LNCaP clone FGC (cell line): ENCODE results near the gene NPFFR1.

Experiments used
- DNase-seq: peaks from one replicate; pipeline ENCODE4 v3.0.0-alpha.2; 2011; ENCODE audit warnings: low read depth
- H3K4me3 ChIP-seq: 2 replicates; pipeline ENCODE4 v1.5.1; 2011; ENCODE audit warnings: mild to moderate bottlenecking, low read depth, low read length, control low read depth
- TF ChIP-seq, protein P1 (sequence below): IDR thresholded peaks from 2 replicates; pipeline ENCODE4 v1.5.1; 2012; ENCODE audit warnings: mild to moderate bottlenecking; ENCODE audit not compliant: control insufficient read depth, insufficient read depth; ENCODE audit errors: extremely low read depth

NPFFR1 gene

DNA sequence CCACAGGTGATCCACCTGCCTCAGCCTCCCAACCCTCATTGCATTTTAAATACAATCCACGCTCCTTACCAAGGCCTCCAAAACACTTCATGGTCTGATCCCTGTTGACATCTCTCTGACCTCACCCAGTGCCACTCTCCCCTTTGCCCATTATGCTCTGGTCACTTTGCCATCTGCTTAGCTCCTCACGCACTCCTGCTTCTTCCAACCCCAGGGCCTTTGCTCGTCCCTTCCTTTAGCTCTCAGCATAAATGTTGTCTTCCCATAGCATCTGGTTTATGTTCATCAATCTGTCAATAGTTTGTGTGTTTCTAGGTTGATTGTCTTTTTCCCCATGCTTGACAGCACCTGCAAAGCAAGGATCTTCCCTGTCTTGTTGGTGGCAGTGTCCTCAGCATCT, 14.1 kb downstream of the NPFFR1 start:
- TF ChIP-seq, protein P1, sequence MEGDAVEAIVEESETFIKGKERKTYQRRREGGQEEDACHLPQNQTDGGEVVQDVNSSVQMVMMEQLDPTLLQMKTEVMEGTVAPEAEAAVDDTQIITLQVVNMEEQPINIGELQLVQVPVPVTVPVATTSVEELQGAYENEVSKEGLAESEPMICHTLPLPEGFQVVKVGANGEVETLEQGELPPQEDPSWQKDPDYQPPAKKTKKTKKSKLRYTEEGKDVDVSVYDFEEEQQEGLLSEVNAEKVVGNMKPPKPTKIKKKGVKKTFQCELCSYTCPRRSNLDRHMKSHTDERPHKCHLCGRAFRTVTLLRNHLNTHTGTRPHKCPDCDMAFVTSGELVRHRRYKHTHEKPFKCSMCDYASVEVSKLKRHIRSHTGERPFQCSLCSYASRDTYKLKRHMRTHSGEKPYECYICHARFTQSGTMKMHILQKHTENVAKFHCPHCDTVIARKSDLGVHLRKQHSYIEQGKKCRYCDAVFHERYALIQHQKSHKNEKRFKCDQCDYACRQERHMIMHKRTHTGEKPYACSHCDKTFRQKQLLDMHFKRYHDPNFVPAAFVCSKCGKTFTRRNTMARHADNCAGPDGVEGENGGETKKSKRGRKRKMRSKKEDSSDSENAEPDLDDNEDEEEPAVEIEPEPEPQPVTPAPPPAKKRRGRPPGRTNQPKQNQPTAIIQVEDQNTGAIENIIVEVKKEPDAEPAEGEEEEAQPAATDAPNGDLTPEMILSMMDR: no peak
- no peak for DNase-seq
- no peak overlapping the region for H3K4me3 ChIP-seq

DNA sequence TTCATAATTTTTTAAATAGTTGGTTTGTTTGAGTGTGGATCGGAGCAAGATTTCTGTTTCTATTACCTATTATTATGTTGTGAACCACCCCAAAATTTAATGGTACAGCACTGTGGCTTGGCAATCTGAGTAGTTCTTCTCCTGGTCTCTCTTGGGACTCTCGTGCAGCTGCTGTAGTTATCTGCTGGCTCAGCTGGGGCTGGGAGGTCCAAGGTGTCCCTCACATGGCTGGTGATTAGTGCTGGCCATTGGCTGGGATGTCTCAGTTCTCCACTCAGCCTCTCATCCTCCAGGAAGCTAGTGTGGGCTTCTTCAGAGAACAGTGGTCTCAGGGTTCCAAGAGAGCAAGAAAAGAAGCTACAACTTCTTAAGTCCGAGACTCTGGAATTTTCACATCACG, 15.4 kb downstream of the NPFFR1 start:
- no peak for DNase-seq
- TF ChIP-seq, protein P1: no peak
- H3K4me3 ChIP-seq: no peak overlapping the region

DNA sequence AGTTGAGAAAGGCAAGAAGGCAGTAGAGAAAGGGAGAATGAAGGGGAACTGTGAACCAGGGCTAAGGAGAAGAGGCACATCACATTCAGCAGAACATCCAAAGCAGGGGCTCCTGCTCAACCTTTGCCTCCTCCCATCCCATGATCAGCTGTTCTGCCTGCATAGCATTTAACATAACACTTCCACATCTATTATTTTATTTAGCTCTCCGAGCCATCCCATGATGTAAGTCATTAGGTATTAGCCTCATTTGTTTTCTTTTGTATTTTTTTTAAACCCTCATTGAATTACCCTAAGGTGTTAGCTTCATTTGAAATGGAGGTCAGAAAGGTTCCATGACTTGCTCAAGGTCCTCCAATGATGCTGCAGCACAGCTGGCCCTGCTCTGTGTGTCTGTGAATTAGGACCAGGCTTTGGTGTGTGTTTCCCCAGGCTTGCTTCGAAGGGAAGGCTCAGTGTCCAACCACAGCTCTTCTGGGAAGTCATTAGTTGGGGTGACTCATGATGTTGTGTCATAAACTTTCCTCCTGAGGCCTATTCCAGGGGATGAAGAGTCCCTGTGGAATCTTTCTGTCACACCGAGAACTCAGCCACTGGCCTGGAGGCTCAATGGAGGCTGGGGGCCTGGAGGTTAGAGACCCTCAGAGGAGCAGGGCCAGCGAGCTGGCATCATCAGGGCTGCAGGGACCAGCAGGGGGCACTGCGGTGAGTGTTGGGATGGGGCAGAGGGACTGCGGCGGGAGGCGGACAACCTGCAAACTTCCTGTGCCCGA, 16.5 kb downstream of the NPFFR1 start:
- no peak overlapping the region for H3K4me3 ChIP-seq
- TF ChIP-seq, protein P1: 0 out of 2 replicates have a peak, but pooled peaks have one; percentile 4
- no peak for DNase-seq

DNA sequence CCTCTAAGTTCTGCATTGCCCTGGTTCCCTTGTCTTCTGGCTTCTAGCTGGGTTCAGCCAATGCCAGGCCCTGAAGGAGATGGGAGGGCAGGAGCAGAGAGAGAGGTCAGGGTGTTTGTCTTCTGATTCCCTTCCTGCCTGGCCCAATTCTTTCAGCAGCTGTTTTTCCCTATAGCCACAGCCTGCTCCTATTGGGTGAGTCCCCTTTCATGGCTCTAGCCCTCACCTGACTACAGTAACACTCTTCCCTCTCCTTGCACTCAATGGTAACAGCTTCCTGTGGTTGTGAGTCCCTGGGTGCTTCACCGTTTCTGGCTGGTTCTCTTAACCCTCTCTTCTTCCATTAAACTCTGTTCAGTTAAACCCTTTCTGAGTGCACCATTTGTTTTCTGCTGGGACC, 17.1 kb downstream of the NPFFR1 start:
- TF ChIP-seq, protein P1: no peak
- no peak overlapping the region for H3K4me3 ChIP-seq
- DNase-seq: no peak

DNA sequence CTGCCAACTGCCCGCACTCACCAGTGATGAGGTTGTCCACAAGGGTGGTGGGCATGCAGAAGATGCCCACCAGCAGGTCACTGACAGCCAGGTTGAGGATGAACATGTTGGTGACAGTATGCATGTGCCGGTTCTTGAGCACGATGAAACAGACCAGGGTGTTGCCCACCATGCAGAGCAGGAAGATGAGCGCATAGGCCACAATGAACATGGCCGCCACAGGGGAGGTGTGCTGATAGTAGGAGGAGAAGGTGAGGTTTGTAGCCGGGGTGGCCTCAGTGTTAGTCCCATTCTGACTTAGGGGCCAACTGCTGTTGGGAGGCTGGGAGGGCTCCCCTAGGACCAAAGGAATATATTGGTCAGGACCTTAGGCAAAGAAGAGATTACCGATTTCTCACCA, 17.7 kb downstream of the NPFFR1 start:
- no peak overlapping the region for H3K4me3 ChIP-seq
- DNase-seq: no peak
- TF ChIP-seq, protein P1: no peak

DNA sequence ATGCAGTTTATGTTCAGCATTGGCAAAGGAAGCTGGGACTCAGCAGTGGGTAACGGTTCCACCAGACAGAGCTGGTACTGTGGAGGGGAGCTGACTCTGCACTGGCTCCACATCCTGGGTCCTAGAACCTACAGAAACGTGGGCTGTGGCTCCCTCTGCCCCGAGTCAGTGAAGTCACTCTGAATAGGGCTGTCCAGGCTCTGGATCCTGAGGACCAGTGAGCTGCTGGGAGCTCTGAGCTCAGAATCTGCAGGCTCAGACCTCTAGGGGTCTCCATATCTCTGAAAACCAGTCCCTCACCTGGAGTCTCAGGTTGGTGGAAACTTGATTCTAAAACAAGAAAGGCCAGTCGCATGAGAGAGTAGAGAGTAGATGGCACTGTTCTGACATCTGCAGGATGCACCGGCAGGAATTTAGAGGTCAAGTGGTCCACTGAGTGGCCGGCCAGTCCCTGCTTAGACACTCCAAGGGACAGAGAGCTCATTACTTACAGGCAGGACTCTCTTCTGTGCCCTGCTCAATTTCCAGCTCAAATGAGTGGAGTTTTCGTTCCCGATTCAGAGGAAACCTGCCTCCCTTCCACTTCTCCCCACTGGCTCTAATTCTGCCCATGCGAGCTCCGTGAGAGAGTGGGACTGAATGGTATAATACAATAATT, 18.6 kb downstream of the NPFFR1 start:
- DNase-seq: no peak
- H3K4me3 ChIP-seq: no peak overlapping the region
- TF ChIP-seq, protein P1: peak; percentile 44; the same call in 1 of the 2 replicates
